Astrocyte (in vitro differentiated cells and primary cell): ENCODE results near the gene FAM237A.

ENCODE experiments used
- CTCF ChIP-seq: IDR thresholded peaks from 2 replicates; pipeline ENCODE4 v1.5.1; 2011; ENCODE audit warnings: low read depth, mild to moderate bottlenecking, inconsistent platforms, low read length, moderate library complexity; ENCODE audit not compliant: insufficient read depth
- EZH2 ChIP-seq: IDR thresholded peaks from 2 replicates; pipeline ENCODE4 v1.6.1; 2012; ENCODE audit warnings: mild to moderate bottlenecking, low read length, inconsistent platforms; ENCODE audit not compliant: insufficient read depth

DNA sequence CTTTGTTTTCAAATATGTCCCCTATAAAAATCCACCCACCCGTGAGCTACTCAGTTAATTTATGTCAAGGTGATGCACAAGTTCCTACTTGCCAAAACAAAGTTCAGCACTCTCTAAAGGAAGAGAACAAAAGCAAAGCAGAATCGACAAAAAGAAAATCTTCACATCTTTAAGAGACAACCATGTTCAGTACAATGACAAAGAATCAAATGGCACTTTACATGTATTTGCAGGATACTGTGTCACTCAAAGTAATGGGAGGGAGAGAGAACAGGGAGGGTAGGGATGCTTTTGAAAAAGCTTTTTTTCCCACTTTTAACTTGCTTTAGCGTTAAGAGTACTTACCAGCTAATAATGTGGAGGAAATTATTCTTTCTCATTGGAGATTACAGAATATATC is 39.0 kb upstream of the FAM237A start:
- TF ChIP-seq CTCF: no peak
- TF ChIP-seq EZH2: no peak
